IMR-90 (cell line): Measurements from ENCODE around the gene TAPT1.

ENCODE experiments used
- CTCF ChIP-seq: conservative IDR thresholded peaks from 2 replicates; pipeline ENCODE4 v1.5.1; 2012; ENCODE audit warnings: mild to moderate bottlenecking, low read depth, low read length, improper control_type of control experiment
- MAFK ChIP-seq: IDR thresholded peaks from 2 replicates; pipeline ENCODE4 v1.6.1; 2012; ENCODE audit warnings: low read depth, low read length, improper control_type of control experiment
- POLR2A ChIP-seq: IDR thresholded peaks from 2 replicates; pipeline ENCODE4 v1.6.1; 2012; ENCODE audit warnings: mild to moderate bottlenecking, low read depth, low read length

DNA sequence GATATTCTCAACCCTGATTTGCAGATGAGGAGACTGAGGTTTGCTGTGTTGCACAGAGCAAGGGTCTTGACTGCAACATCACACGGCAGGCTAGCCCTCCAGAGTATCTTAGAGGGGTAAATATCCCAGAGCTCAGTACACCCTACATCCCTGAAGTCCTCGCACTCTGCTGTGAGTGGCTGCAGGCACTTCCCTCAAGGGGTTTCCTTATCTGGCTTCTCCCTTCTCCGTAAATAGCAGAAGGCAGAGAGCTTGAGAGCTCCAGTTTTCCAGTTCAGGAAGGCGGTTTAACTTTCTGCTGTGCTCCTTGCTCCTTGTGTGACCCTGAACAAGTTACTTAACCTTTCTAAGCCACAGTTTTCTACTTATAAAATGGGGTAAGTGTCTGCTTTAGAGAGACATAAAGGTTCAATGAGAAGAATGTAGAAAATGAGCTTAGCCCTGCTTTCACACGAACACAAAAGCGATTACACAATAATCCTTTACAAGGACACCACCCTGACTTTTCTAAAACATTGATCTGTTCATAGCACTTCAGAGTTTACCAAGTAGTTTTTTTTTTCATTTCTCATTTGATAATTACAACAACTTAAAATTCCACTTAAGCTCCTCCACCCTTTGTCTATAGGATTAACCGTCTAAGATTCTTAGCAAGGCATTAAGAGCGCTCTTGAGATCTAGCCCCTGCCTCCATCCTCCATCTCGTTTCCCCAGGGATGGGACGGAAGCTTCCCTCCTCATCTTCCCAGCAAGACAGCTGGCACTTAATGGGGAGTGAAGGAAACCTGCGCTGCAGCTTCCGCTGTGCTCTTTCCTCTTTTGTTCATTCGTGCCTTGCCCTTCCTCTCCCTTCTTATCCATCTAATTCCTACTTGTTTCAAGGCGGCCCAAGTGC lies 68.4 kb downstream of the TAPT1 start:
- TF ChIP-seq CTCF (no peak), POLR2A (no peak), MAFK (no peak)
